Measurements from ENCODE around the gene GPD2. TPM values are rescaled to one million over a fixed set of nuclear protein-coding genes. Genes with fewer than 3 reads are reported as not detected.

The GPD2 gene
- total and polyA plus RNA-seq, 2 of the 8 experiments (the other 6 are each of a cell fraction or from before 2014, with no cell fraction given), result 8.4 to 43.1 TPM

- TF ChIP-seq TAF7 (optimal IDR thresholded peaks at IDR 0.05; ENCODE audit: borderline replicate concordance, low read depth, low read length), result no peak
- TF ChIP-seq TCF12 (IDR thresholded peaks at IDR 0.05; ENCODE audit: low read depth, low read length), result no peak
- TF ChIP-seq POLR2AphosphoS5 (IDR thresholded peaks at IDR 0.05; ENCODE audit: low read depth, low read length), result no peak
These were observed 1.5 kb upstream of the GPD2 start (continued) for GRCh38 chr2:156434461-156435291.

Measured in H1 (cell line).